ENCODE results near the gene FBXL3. TPM values are rescaled to one million over a fixed set of nuclear protein-coding genes. Genes with fewer than 3 reads are reported as not detected.

The FBXL3 gene
- total and polyA plus RNA-seq, 2 of the 13 experiments (the other 11 are each of a cell fraction or from before 2014, with no cell fraction given), result 11.5 to 18.5 TPM

DNA sequence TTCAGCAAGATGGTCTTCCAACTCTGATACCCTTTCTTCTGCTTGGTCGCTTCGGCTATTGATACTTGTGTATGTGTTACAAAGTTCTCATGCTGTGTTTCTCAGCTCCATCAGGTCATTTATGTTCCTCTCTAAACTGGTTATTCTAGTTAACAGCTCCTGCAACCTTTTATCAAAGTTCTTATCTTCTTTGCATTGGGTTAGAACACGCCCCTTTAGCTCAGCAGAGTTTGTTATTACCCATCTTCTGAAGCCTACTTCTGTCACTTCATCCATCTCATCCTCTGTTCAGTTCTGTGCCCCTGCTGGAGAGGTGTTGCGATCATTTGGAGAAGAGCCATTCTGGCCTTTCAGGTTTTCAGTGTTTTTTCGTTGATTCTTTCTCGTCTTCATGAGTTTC, 59.9 kb downstream of the FBXL3 start:
- Histone ChIP-seq H3K9me3 (ENCODE audit: low read length) (no peaks in the 10 kb centered on the region), H3K36me3 (replicated peaks in 1 of 2; ENCODE audit: control insufficient read depth in 1 of 2, insufficient read depth in 2 of 2, low read length in 2 of 2) (no peaks in the 10 kb centered on the region), H2AFZ (ENCODE audit: low read length) (no peak overlapping the region), H3K4me2 (ENCODE audit: low read depth, low read length) (no peak overlapping the region), H3K4me3 (replicated peaks in 1 of 3; ENCODE audit: insufficient read depth in 1 of 3, low read depth in 2 of 3, low read length in 3 of 3) (no peak overlapping the region), H4K20me1 (ENCODE audit: insufficient read depth, low read length) (no peaks in the 10 kb centered on the region), H3K9ac (ENCODE audit: insufficient read depth, low read depth, low read length) (no peak overlapping the region), H3K4me1 (ENCODE audit: insufficient read depth, low read length) (no peaks in the 10 kb centered on the region), H3K27me3 (ENCODE audit: control insufficient read depth in 1 of 2, insufficient read depth in 2 of 2, low read length in 2 of 2) (0 out of 5 replicates have a peak, but pooled peaks cover 0 to 6% of the 10 kb centered on the region in 2 experiments), H3K27ac (ENCODE audit: extremely low read length, insufficient read depth, low read length) (no peak overlapping the region), H3K79me2 (ENCODE audit: insufficient read depth, low read length) (no peaks in the 10 kb centered on the region)
- 14% methylated on average over 6 of the region's 6 CpGs for WGBS (ENCODE audit: low lambda C conversion rate)
- ChIA-PET CTCF (ENCODE audit: low intra/inter-chr PET ratio, low total read pairs) (no interaction called here), POLR2A (no interaction called here)
- ATAC-seq (no peak), DNase-seq (ENCODE audit: low spot score) (no peak), FAIRE-seq (no peak)
- TF ChIP-seq ELF1 (CRISPR knock-in tag; IDR thresholded peaks at IDR 0.05) (no peak), ZSCAN20 (CRISPR knock-in tag; IDR thresholded peaks at IDR 0.05; ENCODE audit: borderline replicate concordance) (no peak), ERF (CRISPR knock-in tag; IDR thresholded peaks at IDR 0.05) (no peak), SYNCRIP (IDR thresholded peaks at IDR 0.05; ENCODE audit: insufficient read depth, low read depth, low read length) (no peak), SMC3 (IDR thresholded peaks at IDR 0.05; ENCODE audit: low read length) (no peak), POLR2AphosphoS2 (IDR thresholded peaks at IDR 0.05; ENCODE audit: low read depth, low read length) (no peak), ZNF343 (CRISPR knock-in tag; IDR thresholded peaks at IDR 0.05) (no peak), ZNF101 (CRISPR knock-in tag; IDR thresholded peaks at IDR 0.05; ENCODE audit: borderline replicate concordance, low read depth) (no peak), NFYB (CRISPR knock-in tag; IDR thresholded peaks at IDR 0.05) (no peak)
- TF ChIP-seq, protein P1, sequence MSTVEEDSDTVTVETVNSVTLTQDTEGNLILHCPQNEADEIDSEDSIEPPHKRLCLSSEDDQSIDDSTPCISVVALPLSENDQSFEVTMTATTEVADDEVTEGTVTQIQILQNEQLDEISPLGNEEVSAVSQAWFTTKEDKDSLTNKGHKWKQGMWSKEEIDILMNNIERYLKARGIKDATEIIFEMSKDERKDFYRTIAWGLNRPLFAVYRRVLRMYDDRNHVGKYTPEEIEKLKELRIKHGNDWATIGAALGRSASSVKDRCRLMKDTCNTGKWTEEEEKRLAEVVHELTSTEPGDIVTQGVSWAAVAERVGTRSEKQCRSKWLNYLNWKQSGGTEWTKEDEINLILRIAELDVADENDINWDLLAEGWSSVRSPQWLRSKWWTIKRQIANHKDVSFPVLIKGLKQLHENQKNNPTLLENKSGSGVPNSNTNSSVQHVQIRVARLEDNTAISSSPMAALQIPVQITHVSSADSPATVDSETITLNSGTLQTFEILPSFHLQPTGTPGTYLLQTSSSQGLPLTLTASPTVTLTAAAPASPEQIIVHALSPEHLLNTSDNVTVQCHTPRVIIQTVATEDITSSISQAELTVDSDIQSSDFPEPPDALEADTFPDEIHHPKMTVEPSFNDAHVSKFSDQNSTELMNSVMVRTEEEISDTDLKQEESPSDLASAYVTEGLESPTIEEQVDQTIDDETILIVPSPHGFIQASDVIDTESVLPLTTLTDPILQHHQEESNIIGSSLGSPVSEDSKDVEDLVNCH (CRISPR knock-in tag; IDR thresholded peaks at IDR 0.05), result no peak
- BruUV-seq (replicated peaks), result no TSS peak
- intact Hi-C loops (cut with micrococcal nuclease; ENCODE audit: unreplicated experiment), result no loop called here
- in situ Hi-C loops (cut with HindIII; ENCODE audit: extremely low pct_ligation_motif_present, low pct_unique_long_range_greater_than_20kb), result no loop called here

All from HepG2 (cell line).